ENCODE measurements around the gene ENTPD7.
A peak's percentile ranks its signal among the peaks of the same experiment; 100 is the strongest.

Gene ENTPD7

DNA sequence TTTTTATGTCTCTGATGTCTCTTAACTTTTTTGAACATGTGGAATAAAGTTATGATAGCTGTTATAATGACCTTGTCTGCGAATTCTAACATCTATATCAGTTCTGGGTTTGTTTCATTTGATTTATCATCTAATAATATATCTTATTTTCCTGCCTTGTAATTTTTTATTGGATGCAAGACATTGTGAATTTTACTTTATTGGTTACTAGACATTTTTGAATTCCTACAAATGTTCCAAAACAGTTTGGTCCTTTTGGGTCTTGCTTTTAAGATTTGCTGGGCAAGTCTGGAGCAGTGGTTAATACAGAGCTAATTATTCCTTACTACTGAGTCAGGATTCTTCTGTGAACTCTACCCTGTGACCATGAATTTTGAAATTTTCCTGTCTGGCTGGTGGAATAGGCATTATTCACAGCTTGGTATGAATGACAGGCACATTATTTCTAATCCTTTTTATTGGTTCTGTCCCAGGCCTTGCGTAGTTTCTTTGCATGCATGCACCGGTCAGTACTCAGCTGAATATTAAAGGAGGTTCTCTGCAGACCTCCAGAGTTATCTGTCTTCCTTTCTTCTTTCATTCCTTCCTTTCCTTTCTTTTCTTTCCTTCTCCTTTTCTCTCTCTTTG is 81.7 kb downstream of the ENTPD7 start:
- H4K91ac ChIP-seq (ENCODE audit: low read length): no peak overlapping the region
- no peak overlapping the region for H3K23ac ChIP-seq (ENCODE audit: low read length in 2 of 2)
- peaks cover 29% of the 10 kb centered on the region for H3K9me3 ChIP-seq (ENCODE audit: control insufficient read depth, low read length)
- H2BK5ac ChIP-seq (ENCODE audit: low read depth, low read length, poor library complexity, severe bottlenecking): no peak overlapping the region
- no peak for DNase-seq
- H2AFZ ChIP-seq (ENCODE audit: low read depth, low read length): no peak overlapping the region
- H3K4me1 ChIP-seq (ENCODE audit: control insufficient read depth, insufficient read depth, low read depth, low read length): no peaks in the 10 kb centered on the region
- no peak overlapping the region for H3K4me2 ChIP-seq (ENCODE audit: low read length, poor library complexity, severe bottlenecking)
- H3K27ac ChIP-seq (ENCODE audit: low read length, poor library complexity, severe bottlenecking): no peak overlapping the region
- H3K79me1 ChIP-seq (replicated peaks; ENCODE audit: low read length, poor library complexity, severe bottlenecking): peaks cover 4% of the 10 kb centered on the region
- 96% methylated on average over 2 of the region's 3 CpGs for WGBS
- peak overlapping the region; percentile 1 for H3K9ac ChIP-seq (ENCODE audit: low read length)
- H3K18ac ChIP-seq (ENCODE audit: low read depth in 1 of 2, low read length in 2 of 2): no peak overlapping the region
- H3K4ac ChIP-seq (ENCODE audit: low read depth in 1 of 2, low read length in 2 of 2): no peak overlapping the region
- H2BK12ac ChIP-seq (ENCODE audit: low read length in 2 of 2): no peak overlapping the region
- H2AK5ac ChIP-seq (ENCODE audit: low read length, severe bottlenecking): no peak overlapping the region
- H3K4me3 ChIP-seq (ENCODE audit: insufficient read depth in 1 of 2, low read depth in 1 of 2, low read length in 2 of 2): peak overlapping the region in 1 of 2 experiments; percentile 19
- H4K8ac ChIP-seq (ENCODE audit: low read length): no peak overlapping the region
- H3K14ac ChIP-seq (ENCODE audit: low read length in 2 of 2): no peak overlapping the region
- no peak overlapping the region for H2BK15ac ChIP-seq (ENCODE audit: low read depth, poor library complexity, severe bottlenecking)
- H3K27me3 ChIP-seq (ENCODE audit: control insufficient read depth in 1 of 2, insufficient read depth in 1 of 2, low read length in 2 of 2): no peaks in the 10 kb centered on the region
- peaks cover 7 to 88% of the 10 kb centered on the region in 2 experiments for H3K36me3 ChIP-seq (ENCODE audit: control insufficient read depth in 1 of 2, insufficient read depth in 2 of 2, low read depth in 1 of 2, low read length in 2 of 2)
- H2BK120ac ChIP-seq (ENCODE audit: low read depth, low read length): no peak overlapping the region

GRCh38 chr10:99742254-99742653 is 82.9 kb downstream of the ENTPD7 start:
- H3K79me1 ChIP-seq (replicated peaks; ENCODE audit: low read length, poor library complexity, severe bottlenecking): peaks cover 6% of the 10 kb centered on the region
- H3K23ac ChIP-seq (ENCODE audit: low read length in 2 of 2): no peak overlapping the region
- no peak overlapping the region for H2AFZ ChIP-seq (ENCODE audit: low read depth, low read length)
- H3K4ac ChIP-seq (ENCODE audit: low read depth in 1 of 2, low read length in 2 of 2): no peak overlapping the region
- H3K27ac ChIP-seq (ENCODE audit: low read length, poor library complexity, severe bottlenecking): no peak overlapping the region
- peaks cover 29% of the 10 kb centered on the region for H3K9me3 ChIP-seq (ENCODE audit: control insufficient read depth, low read length)
- no peak overlapping the region for H2BK5ac ChIP-seq (ENCODE audit: low read depth, low read length, poor library complexity, severe bottlenecking)
- H2BK120ac ChIP-seq (ENCODE audit: low read depth, low read length): no peak overlapping the region
- no peak overlapping the region for H2AK5ac ChIP-seq (ENCODE audit: low read length, severe bottlenecking)
- H3K14ac ChIP-seq (ENCODE audit: low read length in 2 of 2): no peak overlapping the region
- H3K4me1 ChIP-seq (ENCODE audit: control insufficient read depth, insufficient read depth, low read depth, low read length): no peaks in the 10 kb centered on the region
- H3K4me3 ChIP-seq (ENCODE audit: insufficient read depth in 1 of 2, low read depth in 1 of 2, low read length in 2 of 2): peak overlapping the region in 1 of 2 experiments; percentile 50
- H3K9ac ChIP-seq (ENCODE audit: low read length): peak overlapping the region; percentile 48
- H4K91ac ChIP-seq (ENCODE audit: low read length): no peak overlapping the region
- no peak overlapping the region for H4K8ac ChIP-seq (ENCODE audit: low read length)
- H2BK15ac ChIP-seq (ENCODE audit: low read depth, poor library complexity, severe bottlenecking): no peak overlapping the region
- peaks cover 9 to 86% of the 10 kb centered on the region in 2 experiments for H3K36me3 ChIP-seq (ENCODE audit: control insufficient read depth in 1 of 2, insufficient read depth in 2 of 2, low read depth in 1 of 2, low read length in 2 of 2)
- H3K18ac ChIP-seq (ENCODE audit: low read depth in 1 of 2, low read length in 2 of 2): no peak overlapping the region
- DNase-seq: no peak
- no peak overlapping the region for H2BK12ac ChIP-seq (ENCODE audit: low read length in 2 of 2)
- H3K4me2 ChIP-seq (ENCODE audit: low read length, poor library complexity, severe bottlenecking): no peak overlapping the region
- no peaks in the 10 kb centered on the region for H3K27me3 ChIP-seq (ENCODE audit: control insufficient read depth in 1 of 2, insufficient read depth in 1 of 2, low read length in 2 of 2)

GRCh38 chr10:99742701-99743100 is 83.4 kb downstream of the ENTPD7 start:
- Histone ChIP-seq H2BK15ac (ENCODE audit: low read depth, poor library complexity, severe bottlenecking) (no peak overlapping the region), H3K18ac (ENCODE audit: low read depth in 1 of 2, low read length in 2 of 2) (no peak overlapping the region), H3K4me2 (ENCODE audit: low read length, poor library complexity, severe bottlenecking) (no peak overlapping the region), H3K36me3 (ENCODE audit: control insufficient read depth in 1 of 2, insufficient read depth in 2 of 2, low read depth in 1 of 2, low read length in 2 of 2) (peaks cover 9 to 86% of the 10 kb centered on the region in 2 experiments), H2BK120ac (ENCODE audit: low read depth, low read length) (no peak overlapping the region), H3K4me3 (ENCODE audit: insufficient read depth in 1 of 2, low read depth in 1 of 2, low read length in 2 of 2) (peak overlapping the region in 1 of 2 experiments; percentile 50), H3K4me1 (ENCODE audit: control insufficient read depth, insufficient read depth, low read depth, low read length) (no peaks in the 10 kb centered on the region), H3K9me3 (ENCODE audit: control insufficient read depth, low read length) (peaks cover 29% of the 10 kb centered on the region), H3K79me1 (replicated peaks; ENCODE audit: low read length, poor library complexity, severe bottlenecking) (peaks cover 6% of the 10 kb centered on the region), H3K4ac (ENCODE audit: low read depth in 1 of 2, low read length in 2 of 2) (no peak overlapping the region), H2BK5ac (ENCODE audit: low read depth, low read length, poor library complexity, severe bottlenecking) (no peak overlapping the region), H3K14ac (ENCODE audit: low read length in 2 of 2) (no peak overlapping the region), H4K91ac (ENCODE audit: low read length) (no peak overlapping the region), H3K27me3 (ENCODE audit: control insufficient read depth in 1 of 2, insufficient read depth in 1 of 2, low read length in 2 of 2) (no peaks in the 10 kb centered on the region), H3K27ac (ENCODE audit: low read length, poor library complexity, severe bottlenecking) (no peak overlapping the region), H4K8ac (ENCODE audit: low read length) (no peak overlapping the region), H3K23ac (ENCODE audit: low read length in 2 of 2) (no peak overlapping the region), H2AFZ (ENCODE audit: low read depth, low read length) (no peak overlapping the region), H2BK12ac (ENCODE audit: low read length in 2 of 2) (no peak overlapping the region), H3K9ac (ENCODE audit: low read length) (peak overlapping the region; percentile 48), H2AK5ac (ENCODE audit: low read length, severe bottlenecking) (no peak overlapping the region)
- 50% methylated on average over 1 of the region's 2 CpGs for WGBS
- peak; percentile 50 for DNase-seq

GRCh38 chr10:99743841-99744240 is 84.5 kb downstream of the ENTPD7 start:
- no peak overlapping the region for H2BK12ac ChIP-seq (ENCODE audit: low read length in 2 of 2)
- no peak overlapping the region for H2BK120ac ChIP-seq (ENCODE audit: low read depth, low read length)
- H2AK5ac ChIP-seq (ENCODE audit: low read length, severe bottlenecking): no peak overlapping the region
- H3K4ac ChIP-seq (ENCODE audit: low read depth in 1 of 2, low read length in 2 of 2): no peak overlapping the region
- no peak overlapping the region for H3K9ac ChIP-seq (ENCODE audit: low read length)
- WGBS: no CpG with 5 or more reads among the region's 3 CpGs
- DNase-seq: no peak
- no peak overlapping the region for H2BK15ac ChIP-seq (ENCODE audit: low read depth, poor library complexity, severe bottlenecking)
- no peaks in the 10 kb centered on the region for H3K4me1 ChIP-seq (ENCODE audit: control insufficient read depth, insufficient read depth, low read depth, low read length)
- H4K8ac ChIP-seq (ENCODE audit: low read length): no peak overlapping the region
- H3K27ac ChIP-seq (ENCODE audit: low read length, poor library complexity, severe bottlenecking): no peak overlapping the region
- H3K18ac ChIP-seq (ENCODE audit: low read depth in 1 of 2, low read length in 2 of 2): no peak overlapping the region
- no peak overlapping the region for H2AFZ ChIP-seq (ENCODE audit: low read depth, low read length)
- H3K9me3 ChIP-seq (ENCODE audit: control insufficient read depth, low read length): peaks cover 26% of the 10 kb centered on the region
- no peaks in the 10 kb centered on the region for H3K27me3 ChIP-seq (ENCODE audit: control insufficient read depth in 1 of 2, insufficient read depth in 1 of 2, low read length in 2 of 2)
- peaks cover 9 to 89% of the 10 kb centered on the region in 2 experiments for H3K36me3 ChIP-seq (ENCODE audit: control insufficient read depth in 1 of 2, insufficient read depth in 2 of 2, low read depth in 1 of 2, low read length in 2 of 2)
- no peak overlapping the region for H3K23ac ChIP-seq (ENCODE audit: low read length in 2 of 2)
- H3K4me2 ChIP-seq (ENCODE audit: low read length, poor library complexity, severe bottlenecking): no peak overlapping the region
- no peak overlapping the region for H4K91ac ChIP-seq (ENCODE audit: low read length)
- no peak overlapping the region for H2BK5ac ChIP-seq (ENCODE audit: low read depth, low read length, poor library complexity, severe bottlenecking)
- H3K4me3 ChIP-seq (ENCODE audit: insufficient read depth in 1 of 2, low read depth in 1 of 2, low read length in 2 of 2): no peak overlapping the region
- no peak overlapping the region for H3K14ac ChIP-seq (ENCODE audit: low read length in 2 of 2)
- H3K79me1 ChIP-seq (replicated peaks; ENCODE audit: low read length, poor library complexity, severe bottlenecking): peaks cover 7% of the 10 kb centered on the region

Measured in mesenchymal stem cell (in vitro differentiated cells and primary cell).